A549 treated with AZD2906 at 1 μM for 4 hours (cell line): ENCODE data around the gene TNFAIP3. TPM values are rescaled to one million over a fixed set of nuclear protein-coding genes. Genes with fewer than 3 reads are reported as not detected.

Source experiments
- total RNA-seq: library from RNA; stranded (reverse); fragments of 200-300 nt; extraction: Qiagen RNA extraction; gene quantifications from 5 replicates; pipeline ENCODE4 v1.2.3, GENCODE V29; 2022

Gene TNFAIP3
- 22.6 to 29.0 TPM (median 25.7 TPM) in 5 replicates for total RNA-seq

GRCh38 chr6:137866914-137867684 lies at the start of gene TNFAIP3:
TNFAIP3 (plus strand) TSS chr6:137867259; CDS start chr6:137871228, 3,969 bp downstream.

Other genes starting within 250 kb of the TNFAIP3 start
- 74.2 to 82.5 TPM (median 77.1 TPM) in 5 replicates for gene PERP, start 240.2 kb downstream of the TNFAIP3 start, total RNA-seq